Muscle layer of duodenum (tissue), 2 donors: ENCODE results near the gene MISP.

Experiments used
- H3K27ac ChIP-seq: one replicate; pipeline ENCODE4 v1.7.0; 2013; ENCODE audit warnings: mild to moderate bottlenecking, low read length
- H3K27me3 ChIP-seq: one replicate; pipeline ENCODE4 v1.7.0; 2013; ENCODE audit warnings: low read depth, mild to moderate bottlenecking, control low read depth, low read length
- H3K36me3 ChIP-seq, 2 donors: one replicate each; pipeline ENCODE4 v1.7.0; 2013; ENCODE audit warnings: low read length in 2 of 2, control low read depth in 1 of 2, mild to moderate bottlenecking in 1 of 2; ENCODE audit not compliant: insufficient read depth in 2 of 2, control insufficient read depth in 1 of 2
- H3K4me1 ChIP-seq, 2 donors: one replicate each; pipeline ENCODE4 v1.7.0; 2013; ENCODE audit warnings: low read length in 2 of 2, mild to moderate bottlenecking in 2 of 2, control low read depth in 1 of 2, moderate library complexity in 1 of 2; ENCODE audit not compliant: insufficient read depth in 2 of 2, control insufficient read depth in 1 of 2
- H3K4me3 ChIP-seq, 2 donors: one replicate each; pipeline ENCODE4 v1.7.0; 2013; ENCODE audit warnings: low read length in 2 of 2, low read depth in 1 of 2, mild to moderate bottlenecking in 1 of 2
- H3K9me3 ChIP-seq, 2 donors: one replicate each; pipeline ENCODE4 v1.7.0; 2013; ENCODE audit warnings: low read length in 2 of 2, control low read depth in 1 of 2, mild to moderate bottlenecking in 1 of 2; ENCODE audit not compliant: control insufficient read depth in 1 of 2
- donor health status: healthy.

MISP gene

DNA sequence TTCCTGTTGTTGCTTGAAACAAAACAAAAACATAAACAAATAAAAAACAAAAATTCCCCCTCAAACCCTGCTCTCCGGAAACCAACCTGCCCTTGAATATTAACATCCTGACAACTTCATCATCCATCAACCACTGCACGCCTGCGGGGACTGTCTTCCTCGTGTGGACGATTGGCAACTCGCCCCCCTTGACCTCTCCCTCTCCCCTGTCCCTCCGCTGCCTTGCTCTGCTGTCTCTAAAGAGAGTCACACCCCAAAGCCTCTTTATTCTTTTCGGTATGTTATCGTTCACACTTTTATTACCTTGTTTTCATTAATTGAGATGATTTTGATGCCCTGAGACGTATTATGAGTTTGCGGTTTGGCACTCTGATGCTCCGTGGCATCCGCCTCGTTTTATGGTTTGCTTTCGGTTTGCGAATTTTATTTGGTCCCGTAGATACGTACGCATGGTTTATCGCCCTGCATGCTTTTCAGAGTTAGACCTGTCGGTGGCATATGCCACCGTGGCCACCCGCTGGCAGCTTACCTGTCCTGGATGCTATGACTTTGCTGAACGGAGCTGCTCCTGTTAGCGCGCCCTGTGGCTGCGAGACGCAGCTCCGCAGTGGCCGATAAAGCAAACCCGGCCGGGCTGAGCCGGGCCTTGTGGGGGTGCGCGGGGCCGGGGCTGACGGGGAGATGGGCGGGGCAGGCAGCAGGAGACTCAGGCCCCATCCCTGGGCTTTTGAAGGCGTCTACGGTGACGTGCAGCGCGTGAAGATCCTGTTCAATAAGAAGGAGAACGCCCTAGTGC is 56.9 kb downstream of the MISP start:
- H3K4me3 ChIP-seq = no peak overlapping the region
- peaks cover 55 to 86% of the 10 kb centered on the region in 2 donors for H3K36me3 ChIP-seq
- no peaks in the 10 kb centered on the region for H3K27me3 ChIP-seq
- peaks cover 0 to 22% of the 10 kb centered on the region in 2 donors for H3K4me1 ChIP-seq
- H3K9me3 ChIP-seq = no peaks in the 10 kb centered on the region
- no peak overlapping the region for H3K27ac ChIP-seq

- H3K36me3 ChIP-seq = peaks cover 55 to 92% of the 10 kb centered on the region in 2 donors
- H3K27ac ChIP-seq = no peak overlapping the region
- H3K27me3 ChIP-seq = no peaks in the 10 kb centered on the region
- no peak overlapping the region for H3K4me3 ChIP-seq
- no peaks in the 10 kb centered on the region for H3K9me3 ChIP-seq
- H3K4me1 ChIP-seq = peaks cover 0 to 16% of the 10 kb centered on the region in 2 donors
Measured at GRCh38 chr19:808423-808775, 57.5 kb downstream of the MISP start.

- no peak overlapping the region for H3K27ac ChIP-seq
- H3K36me3 ChIP-seq = peaks cover 42 to 78% of the 10 kb centered on the region in 2 donors
- no peaks in the 10 kb centered on the region for H3K9me3 ChIP-seq
- H3K4me3 ChIP-seq = no peak overlapping the region
- H3K4me1 ChIP-seq = no peaks in the 10 kb centered on the region
- no peaks in the 10 kb centered on the region for H3K27me3 ChIP-seq
Measured at GRCh38 chr19:810077-810855, 59.4 kb downstream of the MISP start.

DNA sequence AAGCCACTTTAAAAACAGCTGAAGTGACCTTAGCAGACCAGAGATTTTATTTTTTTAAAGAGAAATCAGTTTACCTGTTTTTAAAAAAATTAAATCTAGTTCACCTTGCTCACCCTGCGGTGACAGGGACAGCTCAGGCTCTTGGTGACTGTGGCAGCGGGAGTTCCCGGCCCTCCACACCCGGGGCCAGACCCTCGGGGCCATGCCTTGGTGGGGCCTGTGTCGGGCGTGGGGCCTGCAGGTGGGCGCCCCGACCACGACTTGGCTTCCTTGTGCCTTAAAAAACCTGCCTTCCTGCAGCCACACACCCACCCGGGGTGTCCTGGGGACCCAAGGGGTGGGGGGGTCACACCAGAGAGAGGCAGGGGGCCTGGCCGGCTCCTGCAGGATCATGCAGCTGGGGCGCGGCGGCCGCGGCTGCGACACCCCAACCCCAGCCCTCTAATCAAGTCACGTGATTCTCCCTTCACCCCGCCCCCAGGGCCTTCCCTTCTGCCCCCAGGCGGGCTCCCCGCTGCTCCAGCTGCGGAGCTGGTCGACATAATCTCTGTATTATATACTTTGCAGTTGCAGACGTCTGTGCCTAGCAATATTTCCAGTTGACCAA is 60.1 kb downstream of the MISP start:
- Histone ChIP-seq H3K4me1 (no peaks in the 10 kb centered on the region), H3K27ac (no peak overlapping the region), H3K27me3 (no peaks in the 10 kb centered on the region), H3K9me3 (no peaks in the 10 kb centered on the region), H3K4me3 (no peak overlapping the region), H3K36me3 (peaks cover 38 to 71% of the 10 kb centered on the region in 2 donors)

DNA sequence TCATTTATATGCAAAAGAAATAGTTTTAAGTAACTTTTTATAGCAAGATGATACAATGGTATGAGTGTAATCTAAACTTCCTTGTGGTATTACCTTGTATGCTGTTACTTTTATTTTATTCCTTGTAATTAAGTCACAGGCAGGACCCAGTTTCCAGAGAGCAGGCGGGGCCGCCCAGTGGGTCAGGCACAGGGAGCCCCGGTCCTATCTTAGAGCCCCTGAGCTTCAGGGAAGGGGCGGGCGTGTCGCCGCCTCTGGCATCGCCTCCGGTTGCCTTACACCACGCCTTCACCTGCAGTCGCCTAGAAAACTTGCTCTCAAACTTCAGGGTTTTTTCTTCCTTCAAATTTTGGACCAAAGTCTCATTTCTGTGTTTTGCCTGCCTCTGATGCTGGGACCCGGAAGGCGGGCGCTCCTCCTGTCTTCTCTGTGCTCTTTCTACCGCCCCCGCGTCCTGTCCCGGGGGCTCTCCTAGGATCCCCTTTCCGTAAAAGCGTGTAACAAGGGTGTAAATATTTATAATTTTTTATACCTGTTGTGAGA is 60.7 kb downstream of the MISP start:
- H3K27me3 ChIP-seq = no peaks in the 10 kb centered on the region
- no peak overlapping the region for H3K4me3 ChIP-seq
- peaks cover 36 to 65% of the 10 kb centered on the region in 2 donors for H3K36me3 ChIP-seq
- H3K27ac ChIP-seq = no peak overlapping the region
- no peaks in the 10 kb centered on the region for H3K4me1 ChIP-seq
- H3K9me3 ChIP-seq = no peaks in the 10 kb centered on the region

DNA sequence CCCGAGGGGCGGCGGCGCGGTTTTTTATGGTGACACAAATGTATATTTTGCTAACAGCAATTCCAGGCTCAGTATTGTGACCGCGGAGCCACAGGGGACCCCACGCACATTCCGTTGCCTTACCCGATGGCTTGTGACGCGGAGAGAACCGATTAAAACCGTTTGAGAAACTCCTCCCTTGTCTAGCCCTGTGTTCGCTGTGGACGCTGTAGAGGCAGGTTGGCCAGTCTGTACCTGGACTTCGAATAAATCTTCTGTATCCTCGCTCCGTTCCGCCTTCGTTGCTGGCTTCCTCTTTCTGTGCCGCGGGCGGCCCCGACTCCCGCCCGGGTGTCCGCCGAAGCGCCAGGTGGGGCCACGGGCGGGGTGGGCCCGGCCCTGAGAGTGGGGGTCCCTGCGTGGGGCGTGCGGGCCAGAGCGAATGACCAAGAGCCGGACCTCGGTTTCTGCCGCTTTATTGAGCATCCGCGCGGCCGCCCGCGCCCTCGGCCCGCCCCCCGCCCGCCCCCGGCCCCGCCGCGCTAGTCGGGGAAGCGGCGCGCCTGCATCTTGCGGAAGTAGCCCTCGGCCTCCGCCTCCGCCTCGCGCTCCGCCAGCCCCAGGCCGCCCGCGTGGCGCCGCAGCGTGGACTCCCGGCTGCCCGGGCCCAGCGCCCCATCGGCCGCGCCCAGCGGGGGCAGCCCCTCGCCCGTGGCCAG is 61.3 kb downstream of the MISP start:
- H3K27ac ChIP-seq = no peak overlapping the region
- no peaks in the 10 kb centered on the region for H3K9me3 ChIP-seq
- no peaks in the 10 kb centered on the region for H3K4me1 ChIP-seq
- H3K36me3 ChIP-seq = peaks cover 30 to 59% of the 10 kb centered on the region in 2 donors
- H3K27me3 ChIP-seq = no peaks in the 10 kb centered on the region
- no peak overlapping the region for H3K4me3 ChIP-seq

DNA sequence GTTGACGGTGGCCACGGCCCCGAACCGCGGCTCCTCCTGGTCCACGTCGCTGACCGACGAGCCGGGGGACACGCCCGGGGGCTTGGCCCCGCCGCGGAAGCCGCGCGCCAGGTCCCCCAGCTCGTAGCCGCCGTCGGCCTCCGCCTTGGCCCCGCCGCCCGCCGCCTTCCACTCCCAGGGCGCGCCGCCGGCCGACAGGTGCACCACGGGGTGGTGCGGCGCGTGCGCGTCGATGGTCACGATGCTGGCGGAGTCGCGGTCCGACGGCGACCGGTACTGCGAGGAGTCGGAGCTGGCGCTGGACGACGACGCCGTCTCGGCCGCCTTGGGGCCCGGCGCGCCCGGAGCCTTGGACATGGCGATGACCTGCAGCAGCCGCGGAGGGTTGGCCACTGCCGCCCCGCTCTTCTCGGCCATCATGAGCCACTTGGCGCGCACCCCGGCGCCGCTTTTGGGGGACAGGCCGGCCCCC is 61.9 kb downstream of the MISP start:
- H3K27me3 ChIP-seq = no peaks in the 10 kb centered on the region
- H3K4me3 ChIP-seq = no peak overlapping the region
- H3K27ac ChIP-seq = no peak overlapping the region
- H3K9me3 ChIP-seq = no peaks in the 10 kb centered on the region
- H3K4me1 ChIP-seq = no peaks in the 10 kb centered on the region
- H3K36me3 ChIP-seq = peaks cover 24 to 53% of the 10 kb centered on the region in 2 donors

- H3K27ac ChIP-seq = no peak overlapping the region
- no peaks in the 10 kb centered on the region for H3K4me1 ChIP-seq
- no peaks in the 10 kb centered on the region for H3K9me3 ChIP-seq
- no peaks in the 10 kb centered on the region for H3K27me3 ChIP-seq
- H3K36me3 ChIP-seq = peaks cover 21 to 47% of the 10 kb centered on the region in 2 donors
- no peak overlapping the region for H3K4me3 ChIP-seq
Measured at GRCh38 chr19:813219-814151, 62.6 kb downstream of the MISP start.
